GM10847 (cell line): Measurements from ENCODE around the gene CCR3.

Experiments
- POLR2A ChIP-seq: IDR thresholded peaks from 2 replicates; pipeline ENCODE4 v1.6.1; 2011; ENCODE audit not compliant: insufficient read length; ENCODE audit errors: extremely low read depth

The CCR3 gene

DNA sequence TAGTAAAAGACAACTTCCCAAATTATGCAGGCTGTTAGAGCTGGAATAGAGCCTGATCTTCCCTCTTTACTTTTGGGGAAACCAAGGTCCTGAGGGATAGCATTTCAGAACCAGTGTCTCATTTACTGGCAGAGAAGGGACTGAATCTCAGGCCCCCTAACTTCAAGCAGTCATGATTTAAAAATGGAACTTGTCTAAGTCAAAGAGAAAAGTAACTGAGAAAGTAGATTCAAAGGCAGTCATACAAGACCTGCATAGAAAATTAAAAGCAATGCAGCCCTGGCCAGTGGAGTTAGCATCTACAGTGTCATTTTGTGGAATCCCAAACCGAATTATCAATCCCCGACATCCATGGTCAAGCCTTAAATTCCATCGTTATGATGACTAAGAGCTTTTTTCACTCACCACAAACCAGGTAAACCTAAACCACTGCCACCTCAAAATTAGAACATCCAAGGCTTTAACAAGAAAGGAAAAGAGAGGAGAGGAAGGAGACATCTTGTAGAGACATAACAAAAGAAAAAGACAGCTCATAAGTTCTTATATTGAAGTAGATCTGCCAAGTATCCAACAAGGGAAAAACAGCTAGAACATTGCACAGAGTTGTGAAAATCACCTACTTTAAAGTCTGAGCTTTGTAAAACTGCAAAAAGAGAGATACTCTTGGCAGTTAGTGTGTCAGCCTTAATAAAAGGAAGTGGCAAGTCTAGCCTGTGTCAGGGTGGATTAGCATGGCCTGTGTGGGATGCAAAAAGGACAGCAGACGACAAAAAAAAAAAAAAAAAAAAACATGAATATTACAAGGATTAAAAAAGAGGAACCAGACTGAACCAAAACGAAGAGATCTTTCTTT is 57.6 kb downstream of the CCR3 start:
- TF ChIP-seq POLR2A, result no peak

DNA sequence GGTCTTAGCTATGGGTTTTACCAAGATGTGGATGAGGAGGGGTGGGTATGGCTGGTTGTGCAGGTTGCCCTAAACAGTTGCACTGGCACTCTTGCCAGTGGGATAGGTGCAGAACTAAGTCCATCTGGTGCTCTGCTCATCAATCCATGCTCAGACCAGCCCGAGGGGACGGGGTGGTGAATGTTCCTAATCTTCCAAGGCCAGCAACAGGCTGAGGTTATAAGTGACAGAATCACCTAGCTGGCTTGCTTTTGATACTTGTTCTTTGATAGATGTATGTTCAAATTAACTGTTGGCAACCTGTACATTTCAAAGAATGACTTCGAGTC is 58.2 kb downstream of the CCR3 start:
- TF ChIP-seq POLR2A, result no peak

DNA sequence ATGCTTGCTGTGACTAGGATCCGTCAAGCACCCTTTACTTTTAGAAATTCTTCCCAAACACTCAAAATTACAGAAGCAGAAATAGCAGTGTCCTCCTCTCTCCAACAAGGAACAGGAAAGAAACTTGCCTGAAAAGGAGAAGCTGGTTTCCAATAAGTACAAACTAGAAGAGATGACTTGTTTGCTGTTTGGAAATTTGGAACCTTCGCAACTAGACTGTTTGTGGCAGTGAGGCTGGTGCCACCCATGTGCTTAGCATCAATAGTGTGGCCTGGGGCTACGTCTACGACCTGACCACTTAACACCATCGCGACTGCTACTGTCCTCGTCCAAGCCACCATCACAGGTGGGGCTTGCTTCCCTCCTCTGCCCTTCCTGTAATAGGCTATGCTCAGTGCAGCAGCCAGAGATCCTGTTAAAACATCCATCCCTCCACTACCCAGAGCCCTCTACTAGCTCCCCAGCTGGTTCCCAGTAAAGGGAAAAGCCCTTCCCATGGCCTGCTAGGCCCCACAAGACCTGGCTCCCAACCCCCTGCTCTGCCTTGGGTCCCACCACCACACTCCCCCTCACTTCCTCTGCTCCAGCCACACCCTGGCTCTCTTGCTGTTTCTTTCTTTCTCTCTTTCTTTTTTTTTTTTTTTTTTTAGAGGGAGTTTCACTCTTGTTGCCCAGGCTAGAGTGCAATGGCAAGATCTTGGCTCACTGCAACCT is 59.0 kb downstream of the CCR3 start:
- no peak for TF ChIP-seq POLR2A

DNA sequence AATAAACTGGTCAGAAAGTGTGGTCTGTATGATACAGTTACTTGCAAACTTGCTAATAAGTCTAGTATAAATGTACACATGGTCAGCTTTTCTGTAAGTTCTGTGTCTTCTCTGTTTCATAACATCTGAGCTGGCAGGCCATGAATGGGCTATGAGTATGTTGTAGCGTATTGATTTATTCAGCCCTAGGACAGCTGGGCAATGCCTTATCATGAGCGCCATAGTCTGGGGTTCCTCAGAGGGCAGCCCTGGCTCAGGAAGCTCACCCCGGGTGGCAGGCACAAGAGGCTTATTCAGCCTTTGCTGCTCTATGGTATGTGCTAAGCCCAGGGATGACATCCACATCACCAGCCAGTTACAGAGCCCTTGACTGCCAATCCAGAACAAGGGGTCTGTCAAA is 61.0 kb downstream of the CCR3 start:
- TF ChIP-seq POLR2A, result no peak

DNA sequence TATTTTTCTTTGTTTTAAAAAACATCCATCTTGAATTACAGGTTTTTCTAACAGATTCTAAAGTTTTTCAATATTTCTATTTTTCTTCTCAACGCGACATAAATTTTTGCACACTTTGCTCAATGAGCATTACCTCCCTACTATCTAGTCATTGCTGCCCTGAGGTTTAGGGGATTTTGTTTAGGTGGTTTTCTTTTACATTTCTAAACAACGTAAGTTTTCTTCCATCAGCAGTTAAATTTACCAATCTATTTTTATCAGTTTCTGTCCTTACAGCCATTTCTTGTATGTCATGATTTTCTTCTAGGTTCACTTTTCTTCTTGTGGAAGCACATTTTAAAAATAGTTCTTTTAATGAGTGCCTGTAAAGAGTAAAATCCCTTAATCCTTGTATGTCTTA is 62.5 kb downstream of the CCR3 start:
- no peak for TF ChIP-seq POLR2A

DNA sequence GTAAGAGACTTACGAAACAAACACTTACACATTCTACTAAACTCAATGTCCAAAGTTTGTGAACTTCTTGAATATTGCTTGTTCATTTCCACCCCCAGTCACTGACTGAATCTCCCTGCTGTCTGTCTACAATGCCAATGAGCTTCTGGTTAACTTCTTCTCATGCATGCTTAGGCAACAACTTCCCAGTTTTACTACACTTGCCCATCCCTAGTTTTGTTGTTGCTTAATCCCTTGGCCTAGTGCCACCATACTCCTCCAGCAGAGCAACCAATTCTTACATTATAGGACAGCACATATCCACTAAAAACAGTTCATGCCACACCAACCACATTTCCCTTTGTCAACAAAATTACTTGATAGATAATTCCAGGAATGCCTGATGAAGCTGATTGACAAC is 70.7 kb downstream of the CCR3 start:
- TF ChIP-seq POLR2A, result no peak

DNA sequence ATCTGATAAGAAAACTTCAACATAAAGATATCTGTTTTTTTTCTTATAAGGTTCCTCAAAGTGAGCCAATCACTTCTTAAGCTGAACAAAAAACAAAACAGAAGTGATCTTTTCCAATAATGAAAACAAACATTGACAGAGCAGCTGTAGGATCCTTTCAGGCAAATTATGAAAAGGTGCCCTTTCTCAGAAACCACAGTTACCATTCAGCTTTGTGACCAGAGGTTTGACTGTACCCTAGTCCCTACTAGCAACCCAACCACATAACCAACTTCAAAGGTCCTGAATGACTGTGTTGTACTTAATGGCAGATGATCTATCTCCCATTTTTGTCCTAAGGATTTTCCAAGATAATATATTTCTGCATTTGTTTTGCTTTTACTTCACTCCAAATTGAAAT is 72.3 kb downstream of the CCR3 start:
- TF ChIP-seq POLR2A, result no peak

DNA sequence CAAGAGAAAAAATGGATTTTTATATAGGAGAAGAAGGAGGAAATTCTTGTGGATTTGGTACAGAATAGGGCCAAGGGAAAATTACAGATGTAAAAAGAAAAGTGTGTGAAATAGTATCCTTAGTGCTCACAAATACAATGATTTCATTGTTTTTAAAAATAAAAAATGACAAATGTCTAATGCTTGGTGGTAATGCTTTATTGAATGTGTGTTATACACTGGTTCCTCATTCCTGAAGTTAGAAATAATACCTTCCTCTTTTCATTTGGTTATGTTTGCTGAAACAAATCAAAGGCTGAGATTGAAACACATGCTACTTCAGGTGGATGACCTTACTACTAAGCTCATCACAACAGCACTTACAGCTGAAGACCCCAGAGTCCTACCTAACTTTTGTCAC is 73.9 kb downstream of the CCR3 start:
- TF ChIP-seq POLR2A, result no peak
